ENCODE data around the gene RPRD1A. TPM values are rescaled to one million over a fixed set of nuclear protein-coding genes. Genes with fewer than 3 reads are reported as not detected.
A peak's percentile ranks its signal among the peaks of the same experiment; 100 is the strongest.
"Not testable (repeated sequence)": the region's sequence is repeated elsewhere in the genome, so short reads cannot be mapped to it uniquely, and the experiment has no call there.

RPRD1A gene
- 10 to 100 TPM; 51.5 to 76.8 (median 59.3) TPM for total RNA-seq

GRCh38 chr18:36067055-36067957 is at the start of gene RPRD1A:
TSS of gene RPRD1A (minus strand) at chr18:36067559. CDS start at chr18:36067404, 155 bp downstream.
- no peaks in the 10 kb centered on the region for H3K4me1 ChIP-seq
- H3K36me3 ChIP-seq = no peaks in the 10 kb centered on the region
- TF ChIP-seq CTCF (IDR thresholded peaks at IDR 0.05) (no peak), POLR2AphosphoS5 (IDR thresholded peaks at IDR 0.05) (peak; percentile 54 to 90 (median 81)), POLR2A (IDR thresholded peaks at IDR 0.05) (peak; percentile 33)
- intact Hi-C loops (cut with DNase I; ENCODE audit: low total_unique reads) = no loop called here
- peak within 1 kb of the TSS; percentile 93 to 98 for H3K27ac ChIP-seq
- no peaks in the 10 kb centered on the region for H3K27me3 ChIP-seq
- DNase-seq (ENCODE audit: low spot score in 2 of 2) = peak; percentile 94 to 99
- peak within 1 kb of the TSS; percentile 83 to 96 (median 88) for H3K4me3 ChIP-seq
- no peaks in the 10 kb centered on the region for H3K9me3 ChIP-seq

GRCh38 chr18:36116771-36117170 is 49.4 kb upstream of the RPRD1A start:
- H3K27me3 ChIP-seq; H3K4me3 ChIP-seq; H3K27ac ChIP-seq; DNase-seq (ENCODE audit: low spot score in 2 of 2); intact Hi-C loops (cut with DNase I; ENCODE audit: low total_unique reads); H3K9me3 ChIP-seq; H3K4me1 ChIP-seq; H3K36me3 ChIP-seq: not testable (repeated sequence)

DNA sequence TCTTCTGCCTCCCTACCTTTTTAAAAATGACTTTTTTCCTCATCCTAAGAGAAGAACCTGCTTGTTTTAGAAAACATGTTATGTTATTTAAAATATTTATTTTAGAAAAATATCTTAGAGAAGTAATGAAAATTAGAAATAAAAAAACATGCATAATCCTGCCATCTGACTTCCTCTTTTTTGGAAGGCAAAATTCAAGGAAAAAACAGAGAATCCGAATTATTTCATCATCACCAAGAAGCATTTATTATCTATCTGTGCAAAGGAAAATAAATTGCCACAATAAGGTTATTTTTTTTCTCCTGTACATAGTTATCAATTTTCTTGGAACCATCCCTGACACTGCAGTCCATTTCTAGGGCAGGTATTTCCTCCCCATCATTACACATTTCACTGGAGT is 47.4 kb upstream of the RPRD1A start:
- Histone ChIP-seq H3K27me3 (no peaks in the 10 kb centered on the region), H3K9me3 (no peaks in the 10 kb centered on the region), H3K4me3 (no peak overlapping the region), H3K36me3 (peaks cover 9% of the 10 kb centered on the region), H3K4me1 (no peaks in the 10 kb centered on the region), H3K27ac (no peak overlapping the region)
- no peak for DNase-seq (ENCODE audit: low spot score in 2 of 2)
- intact Hi-C loops (cut with DNase I; ENCODE audit: low total_unique reads) = no loop called here
- TF ChIP-seq CTCF (IDR thresholded peaks at IDR 0.05) (no peak), POLR2A (IDR thresholded peaks at IDR 0.05) (no peak), POLR2AphosphoS5 (IDR thresholded peaks at IDR 0.05) (no peak)

- DNase-seq (ENCODE audit: low spot score in 2 of 2) = no peak
- Histone ChIP-seq H3K4me3 (no peak overlapping the region), H3K4me1 (no peaks in the 10 kb centered on the region), H3K27ac (peak overlapping the region in 1 of 2 donors; percentile 26), H3K27me3 (no peaks in the 10 kb centered on the region), H3K36me3 (peaks cover 9% of the 10 kb centered on the region), H3K9me3 (no peaks in the 10 kb centered on the region)
- TF ChIP-seq POLR2AphosphoS5 (IDR thresholded peaks at IDR 0.05) (no peak), POLR2A (IDR thresholded peaks at IDR 0.05) (no peak), CTCF (IDR thresholded peaks at IDR 0.05) (no peak)
- intact Hi-C loops (cut with DNase I; ENCODE audit: low total_unique reads) = no loop called here
These were observed 46.9 kb upstream of the RPRD1A start for GRCh38 chr18:36114251-36114650.

GRCh38 chr18:36112302-36112701 is 44.9 kb upstream of the RPRD1A start:
- TF ChIP-seq CTCF (IDR thresholded peaks at IDR 0.05) = no peak
- TF ChIP-seq POLR2AphosphoS5 (IDR thresholded peaks at IDR 0.05) = no peak
- no peak for TF ChIP-seq POLR2A (IDR thresholded peaks at IDR 0.05)
- Histone ChIP-seq H3K27ac (no peak overlapping the region), H3K36me3 (peaks cover 9% of the 10 kb centered on the region), H3K27me3 (no peaks in the 10 kb centered on the region), H3K4me1 (no peaks in the 10 kb centered on the region), H3K4me3 (no peak overlapping the region), H3K9me3 (no peaks in the 10 kb centered on the region)
- intact Hi-C loops (cut with DNase I; ENCODE audit: low total_unique reads) = no loop called here
- DNase-seq (ENCODE audit: low spot score in 2 of 2) = no peak

Measured in breast epithelium (tissue), 4 donors.